Endothelial cell of umbilical vein (primary cell): Measurements from ENCODE around the gene PTPRT. TPM values are rescaled to one million over a fixed set of nuclear protein-coding genes. Genes with fewer than 3 reads are reported as not detected.

Source experiments
- BruUV-seq: library from RNA; stranded (reverse); fragments of 400-500 nt; replicated peaks from 2 replicates; lab custom pipeline; 2021; lab: Mats Ljungman, UMichigan
- CTCF ChIA-PET: fragments of 300-600, 350-600 bp; sonication (Branson Sonifier 250); formaldehyde crosslinking; loops from one replicate; lab custom pipeline; 2021; ENCODE audit warnings: antibody characterized with exemption, inconsistent platforms; lab: Charles Lee
- POLR2A ChIA-PET: fragments of 300-600, 350-600 bp; sonication (Branson Sonifier 250); formaldehyde crosslinking; loops from one replicate; lab custom pipeline; 2021; ENCODE audit warnings: antibody characterized with exemption, inconsistent platforms; lab: Charles Lee
- DNase-seq: peaks from one replicate; pipeline ENCODE4 v3.0.0-alpha.2; 2011; ENCODE audit warnings: low read depth, low spot score
- FAIRE-seq: peaks from 2 replicates; lab custom pipeline; 2011; peaks lifted over from hg19 to GRCh38; lab: Jason Lieb, UNC
- H2AFZ ChIP-seq: 2 replicates; pipeline ENCODE4 v1.6.0; 2012; ENCODE audit warnings: low read depth, low read length, control low read depth, inconsistent platforms
- H3K27ac ChIP-seq: 2 replicates; pipeline ENCODE4 v1.5.1; 2011; ENCODE audit warnings: low read depth, mild to moderate bottlenecking, control low read depth, low read length, moderate library complexity; ENCODE audit not compliant: insufficient read depth
- H3K27me3 ChIP-seq, 2 experiments: 2 replicates each; pipeline versions ENCODE4 v1.6.0 to v1.6.1; 2011; ENCODE audit warnings: low read length in 2 of 2, mixed read lengths in 1 of 2; ENCODE audit not compliant: control insufficient read depth in 2 of 2, insufficient read depth in 2 of 2
- H3K36me3 ChIP-seq, 2 experiments: 2 replicates in 1 of 2; 3 replicates in 1 of 2; pipeline ENCODE4 v1.5.1; 2011; ENCODE audit warnings: low read length in 2 of 2, mild to moderate bottlenecking in 1 of 2, moderate library complexity in 1 of 2; ENCODE audit not compliant: control insufficient read depth in 2 of 2, insufficient read depth in 2 of 2; ENCODE audit errors: extremely low read depth in 1 of 2
- H3K4me1 ChIP-seq: 3 replicates; pipeline ENCODE4 v1.5.1; 2011; ENCODE audit warnings: mild to moderate bottlenecking, low read length; ENCODE audit not compliant: control insufficient read depth, insufficient read depth; ENCODE audit errors: extremely low read depth
- H3K4me2 ChIP-seq: 2 replicates; pipeline ENCODE4 v1.6.1; 2011; ENCODE audit warnings: low read length, control low read depth, mixed read lengths; ENCODE audit not compliant: insufficient read depth
- H3K4me3 ChIP-seq, 3 experiments: fragments of 200-600 bp in 1 of 3; sonication (generic), shearing (Covaris generic) in 1 of 3; replicated peaks in 1 of 3; 2 replicates each; pipeline ENCODE4 v1.5.1; 2011 to 2016; ENCODE audit warnings: control low read depth in 3 of 3, low read length in 3 of 3, mild to moderate bottlenecking in 2 of 3, inconsistent platforms in 1 of 3, low read depth in 1 of 3, moderate library complexity in 1 of 3; ENCODE audit not compliant: insufficient read depth in 1 of 3
- H3K79me2 ChIP-seq: 2 replicates; pipeline ENCODE4 v1.6.0; 2012; ENCODE audit warnings: low read length, inconsistent platforms; ENCODE audit not compliant: control insufficient read depth, insufficient read depth
- H3K9ac ChIP-seq: replicated peaks from 2 replicates; pipeline ENCODE3; 2011; ENCODE audit warnings: low read length, control low read depth; ENCODE audit not compliant: insufficient read depth; ENCODE audit errors: extremely low read depth
- H3K9me1 ChIP-seq: replicated peaks from 3 replicates; pipeline ENCODE4 v1.6.0; 2011; ENCODE audit warnings: mild to moderate bottlenecking, low read length; ENCODE audit not compliant: control insufficient read depth, insufficient read depth; ENCODE audit errors: extremely low read depth
- H3K9me3 ChIP-seq: replicated peaks from 2 replicates; pipeline ENCODE4 v1.5.1; 2012; ENCODE audit warnings: low read length, inconsistent platforms; ENCODE audit not compliant: control insufficient read depth, insufficient read depth
- H4K20me1 ChIP-seq: replicated peaks from 2 replicates; pipeline ENCODE3; 2011; ENCODE audit warnings: mild to moderate bottlenecking, low read length; ENCODE audit not compliant: control insufficient read depth, insufficient read depth; ENCODE audit errors: extremely low read depth
- CTCF ChIP-seq, 2 donors: IDR thresholded peaks; 1 replicate in 1 of 2; 2 replicates in 1 of 2; pipeline ENCODE4 v1.5.1; 2011; ENCODE audit warnings: low read length in 2 of 2, mild to moderate bottlenecking in 2 of 2, moderate library complexity in 2 of 2, control low read depth in 1 of 2, inconsistent platforms in 1 of 2, low read depth in 1 of 2; ENCODE audit not compliant: insufficient read depth in 1 of 2; ENCODE audit errors: extremely low read depth in 1 of 2
- EZH2 ChIP-seq: IDR thresholded peaks from 2 replicates; pipeline ENCODE4 v1.6.1; 2012; ENCODE audit warnings: borderline replicate concordance, low read depth, mild to moderate bottlenecking, moderate library complexity, low read length, inconsistent platforms; ENCODE audit not compliant: severe bottlenecking
- FOS ChIP-seq: IDR thresholded peaks from 2 replicates; pipeline ENCODE4 v1.6.1; 2011; ENCODE audit warnings: mild to moderate bottlenecking, low read length, moderate library complexity, borderline replicate concordance; ENCODE audit not compliant: insufficient read depth
- GATA2 ChIP-seq: IDR thresholded peaks from 2 replicates; pipeline ENCODE4 v1.7.0; 2011; ENCODE audit warnings: low read depth, mild to moderate bottlenecking, moderate library complexity, mixed read lengths, low read length; ENCODE audit not compliant: insufficient read length, insufficient read depth
- JUN ChIP-seq: IDR thresholded peaks from 2 replicates; pipeline ENCODE4 v1.6.1; 2011; ENCODE audit warnings: borderline replicate concordance, low read depth; ENCODE audit not compliant: insufficient read length, insufficient read depth
- MAX ChIP-seq: IDR thresholded peaks from 2 replicates; pipeline ENCODE4 v1.6.1; 2011; ENCODE audit not compliant: insufficient read depth, insufficient read length
- MYC ChIP-seq: IDR thresholded peaks from one replicate; pipeline ENCODE4 v1.6.1; 2011; ENCODE audit warnings: mild to moderate bottlenecking, low read depth, low read length
- POLR2A ChIP-seq: IDR thresholded peaks from 2 replicates; pipeline ENCODE4 v1.6.1; 2012; ENCODE audit warnings: low read depth, mild to moderate bottlenecking, control low read depth, low read length
- POLR2AphosphoS5 ChIP-seq: IDR thresholded peaks from 2 replicates; pipeline ENCODE4 v1.6.1; 2012; ENCODE audit warnings: low read depth, mild to moderate bottlenecking, control low read depth, low read length, moderate library complexity; ENCODE audit not compliant: insufficient read depth
- dilution Hi-C: fragments of 300-500 bp; cut with MboI; formaldehyde crosslinking; loops from one replicate; pipeline ENCODE4 v1.15.0; 2019; ENCODE audit warnings: low sequenced_read_pairs; ENCODE audit not compliant: extremely low pct_ligation_motif_present
- intact Hi-C: fragments of 100-400 bp; cut with micrococcal nuclease; formaldehyde crosslinking; loops from one replicate; pipeline ENCODE4 v1.10.0; 2022
- polyA plus RNA-seq, 4 experiments: library from polyadenylated mRNA; depleted of rRNA in 3 of 4; stranded (reverse) in 3 of 4; unstranded in 1 of 4; fragments of >200 nt; gene quantifications; 2 replicates each; pipeline versions ENCODE4 v1.2.1 to v1.2.3, GENCODE V29; 2011 to 2012; ENCODE audit warnings: missing spikeins in 1 of 4
- total RNA-seq: library from RNA; stranded (reverse); gene quantifications from 2 replicates; pipeline ENCODE4 v1.2.3, GENCODE V29; 2021

The PTPRT gene
- total and polyA plus RNA-seq, 2 donors (not counting 3 experiments of a cell fraction or from before 2014, with no cell fraction given), result not detected

GRCh38 chr20:42981253-42981652 lies 208.5 kb downstream of the PTPRT start:
- no peak overlapping the region for H3K27ac ChIP-seq
- intact Hi-C loops (no loop called here), dilution Hi-C loops (no loop called here)
- H2AFZ ChIP-seq, result no peak overlapping the region
- peaks cover 2% of the 10 kb centered on the region for H3K9me3 ChIP-seq
- H3K79me2 ChIP-seq, result no peaks in the 10 kb centered on the region
- H3K4me2 ChIP-seq, result no peak overlapping the region
- TF ChIP-seq EZH2 (no peak), FOS (no peak), MAX (no peak)
- no peaks in the 10 kb centered on the region for H3K27me3 ChIP-seq
- DNase-seq, result no peak
- no peak overlapping the region for H3K4me3 ChIP-seq
- no peak for FAIRE-seq
- H3K9ac ChIP-seq, result no peak overlapping the region
- BruUV-seq, result no TSS peak
- POLR2A ChIA-PET, result no interaction called here
- H3K4me1 ChIP-seq, result no peaks in the 10 kb centered on the region
- no peaks in the 10 kb centered on the region for H3K36me3 ChIP-seq
- no peaks in the 10 kb centered on the region for H3K9me1 ChIP-seq
- CTCF ChIA-PET, result no interaction called here
- no peaks in the 10 kb centered on the region for H4K20me1 ChIP-seq

GRCh38 chr20:42979720-42980119 lies 210.0 kb downstream of the PTPRT start:
- CTCF ChIA-PET, result no interaction called here
- dilution Hi-C loops, result no loop called here
- TF ChIP-seq EZH2 (no peak), POLR2A (no peak), POLR2AphosphoS5 (no peak), JUN (no peak), FOS (no peak), CTCF (IDR thresholded peaks at IDR 0.05; ENCODE audit: extremely low read depth in 1 of 2, insufficient read depth in 1 of 2, low read depth in 1 of 2, low read length in 2 of 2) (no peak), MAX (no peak), GATA2 (no peak), MYC (no peak)
- no peaks in the 10 kb centered on the region for H3K27me3 ChIP-seq
- H3K9ac ChIP-seq, result no peak overlapping the region
- H3K4me2 ChIP-seq, result no peak overlapping the region
- no peaks in the 10 kb centered on the region for H3K36me3 ChIP-seq
- no peak for DNase-seq
- POLR2A ChIA-PET, result no interaction called here
- no peaks in the 10 kb centered on the region for H3K79me2 ChIP-seq
- no peaks in the 10 kb centered on the region for H3K9me1 ChIP-seq
- no peak overlapping the region for H3K27ac ChIP-seq
- H3K9me3 ChIP-seq, result no peaks in the 10 kb centered on the region
- no peaks in the 10 kb centered on the region for H3K4me1 ChIP-seq
- H3K4me3 ChIP-seq, result no peak overlapping the region
- H4K20me1 ChIP-seq, result no peaks in the 10 kb centered on the region
- no peak for FAIRE-seq
- H2AFZ ChIP-seq, result no peak overlapping the region
- BruUV-seq, result no TSS peak
- intact Hi-C loops, result no loop called here
